Cardiac fibroblast (primary cell): ENCODE data around the gene DRD2.
A peak's percentile ranks its signal among the peaks of the same experiment; 100 is the strongest.

Source experiments
- DNase-seq, 2 donors: peaks; one replicate each; pipeline versions ENCODE4 v3.0.0 to v3.0.0-alpha.2; 2010; ENCODE audit warnings: low read depth in 2 of 2
- H3K4me3 ChIP-seq, 2 donors: replicated peaks in 1 of 2; 1 replicate in 1 of 2; 2 replicates in 1 of 2; pipeline ENCODE4 v1.5.1; 2011; ENCODE audit warnings: low read depth in 2 of 2, low read length in 2 of 2, mild to moderate bottlenecking in 2 of 2, moderate library complexity in 1 of 2
- CTCF ChIP-seq: IDR thresholded peaks from one replicate; pipeline ENCODE4 v1.5.1; 2011; ENCODE audit warnings: low read depth, mild to moderate bottlenecking, low read length, inconsistent platforms

Gene DRD2

GRCh38 chr11:113504586-113504985 is 29.4 kb upstream of the DRD2 start:
- TF ChIP-seq CTCF = no peak
- DNase-seq = peak in 1 of 2 donors; percentile 13
- H3K4me3 ChIP-seq = no peak overlapping the region

GRCh38 chr11:113504071-113504470 is 28.9 kb upstream of the DRD2 start:
- TF ChIP-seq CTCF = no peak
- no peak for DNase-seq
- H3K4me3 ChIP-seq = no peak overlapping the region

- no peak overlapping the region for H3K4me3 ChIP-seq
- DNase-seq = no peak
- TF ChIP-seq CTCF = no peak
Measured at GRCh38 chr11:113497066-113497910, 22.1 kb upstream of the DRD2 start.

GRCh38 chr11:113496026-113496651 is 20.9 kb upstream of the DRD2 start:
- no peak overlapping the region for H3K4me3 ChIP-seq
- DNase-seq = no peak
- no peak for TF ChIP-seq CTCF

DNA sequence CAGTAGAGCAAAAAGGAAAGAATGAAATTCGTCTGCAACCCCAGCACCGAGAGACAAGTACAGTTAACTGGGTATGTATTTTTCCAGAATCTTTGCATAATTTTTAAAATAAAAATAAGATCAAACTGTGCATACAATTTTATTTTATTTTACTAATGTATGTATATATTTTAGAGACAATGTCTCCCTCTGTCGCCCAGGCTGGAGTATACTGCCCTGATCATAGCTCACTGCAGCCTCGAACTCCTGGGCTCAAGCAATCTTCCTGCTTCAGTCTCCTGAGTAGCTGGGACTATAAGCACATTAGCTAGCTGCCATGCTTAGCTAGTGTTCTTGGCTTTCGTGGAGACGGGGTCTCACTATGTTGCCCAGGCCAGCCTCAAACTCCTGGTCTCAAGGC is 18.8 kb upstream of the DRD2 start:
- TF ChIP-seq CTCF = peak; percentile 1
- H3K4me3 ChIP-seq = no peak overlapping the region
- DNase-seq = peak in 1 of 2 donors; percentile 12

DNA sequence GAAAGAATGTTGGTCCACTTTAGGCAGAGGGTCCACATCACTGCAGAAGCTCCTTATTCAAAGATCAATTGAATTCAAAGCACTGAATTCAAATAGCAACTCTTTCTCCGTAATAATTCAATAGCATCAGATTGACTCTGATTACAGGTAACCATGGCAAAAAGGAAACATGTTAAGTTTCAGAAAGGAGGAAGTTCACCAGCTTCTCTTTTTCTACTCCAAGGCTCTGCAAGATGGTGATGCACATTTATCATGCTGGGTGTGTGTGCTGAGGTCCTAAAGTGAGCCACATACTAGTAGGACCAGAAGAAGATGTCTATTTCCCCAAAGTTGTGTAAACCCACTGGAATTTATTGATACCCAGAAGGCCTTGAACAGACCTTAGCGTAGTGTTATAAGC is 18.0 kb upstream of the DRD2 start:
- H3K4me3 ChIP-seq = no peak overlapping the region
- no peak for DNase-seq
- no peak for TF ChIP-seq CTCF
